HEK293 (cell line): ENCODE results near the gene DDB1.

Experiments
- SCRT1 ChIP-seq: fragments of 450-650 bp; formaldehyde crosslinking; IDR thresholded peaks from 2 replicates; pipeline ENCODE4 v1.5.1; 2016; ENCODE audit warnings: missing biosample characterization, missing genetic modification characterization, borderline replicate concordance
- SCRT2 ChIP-seq: fragments of 450-650 bp; formaldehyde crosslinking; IDR thresholded peaks from 2 replicates; pipeline ENCODE4 v1.5.1; 2016; ENCODE audit warnings: missing biosample characterization, missing genetic modification characterization
- SETDB1 ChIP-seq: IDR thresholded peaks from one replicate; pipeline ENCODE4 v1.6.1; 2017; ENCODE audit warnings: mild to moderate bottlenecking, low read length, moderate library complexity, mixed read lengths; ENCODE audit not compliant: insufficient read length
- ZBTB17 ChIP-seq: fragments of 450-650 bp; formaldehyde crosslinking; IDR thresholded peaks from 2 replicates; pipeline ENCODE4 v1.5.1; 2016; ENCODE audit warnings: missing biosample characterization, missing genetic modification characterization
- ZBTB7A ChIP-seq: fragments of 450-650 bp; formaldehyde crosslinking; IDR thresholded peaks from 2 replicates; pipeline ENCODE4 v1.5.1; 2016; ENCODE audit warnings: low read depth, missing biosample characterization, missing genetic modification characterization
- ZBTB8A ChIP-seq: fragments of 450-650 bp; formaldehyde crosslinking; IDR thresholded peaks from 2 replicates; pipeline ENCODE4 v1.5.1; 2016; ENCODE audit warnings: missing biosample characterization, missing genetic modification characterization
- ZFP37 ChIP-seq: fragments of 450-650 bp; formaldehyde crosslinking; IDR thresholded peaks from 2 replicates; pipeline ENCODE4 v1.5.1; 2016; ENCODE audit warnings: missing biosample characterization, missing genetic modification characterization
- ZFP41 ChIP-seq: fragments of 450-650 bp; formaldehyde crosslinking; IDR thresholded peaks from 2 replicates; pipeline ENCODE4 v1.5.1; 2016; ENCODE audit warnings: missing biosample characterization, missing genetic modification characterization, borderline replicate concordance
- ZFP69B ChIP-seq: fragments of 450-650 bp; formaldehyde crosslinking; IDR thresholded peaks from 2 replicates; pipeline ENCODE4 v1.5.1; 2016; ENCODE audit warnings: missing biosample characterization, missing genetic modification characterization
- ZNF184 ChIP-seq: fragments of 450-650 bp; IDR thresholded peaks from 2 replicates; pipeline ENCODE4 v1.5.1; 2018; ENCODE audit warnings: missing biosample characterization, mild to moderate bottlenecking, missing genetic modification characterization
- ZNF324 ChIP-seq: fragments of 450-650 bp; formaldehyde crosslinking; IDR thresholded peaks from 2 replicates; pipeline ENCODE4 v1.5.1; 2016; ENCODE audit warnings: missing biosample characterization, missing genetic modification characterization
- ZNF335 ChIP-seq: fragments of 450-650 bp; formaldehyde crosslinking; conservative IDR thresholded peaks from 2 replicates; pipeline ENCODE4 v1.5.1; 2016; ENCODE audit warnings: missing biosample characterization, missing genetic modification characterization
- ZNF426 ChIP-seq: fragments of 450-650 bp; formaldehyde crosslinking; IDR thresholded peaks from 2 replicates; pipeline ENCODE4 v1.5.1; 2017; ENCODE audit warnings: missing biosample characterization, missing genetic modification characterization, mild to moderate bottlenecking, inconsistent platforms, moderate library complexity
- ZNF624 ChIP-seq: fragments of 450-650 bp; formaldehyde crosslinking; IDR thresholded peaks from 2 replicates; pipeline ENCODE4 v1.5.1; 2017; ENCODE audit warnings: missing biosample characterization, missing genetic modification characterization
- ZNF629 ChIP-seq: fragments of 450-650 bp; formaldehyde crosslinking; IDR thresholded peaks from 2 replicates; pipeline ENCODE4 v1.5.1; 2017; ENCODE audit warnings: missing biosample characterization, missing genetic modification characterization
- ZNF654 ChIP-seq: fragments of 450-650 bp; formaldehyde crosslinking; IDR thresholded peaks from 2 replicates; pipeline ENCODE4 v1.5.1; 2016; ENCODE audit warnings: low read depth, missing biosample characterization, missing genetic modification characterization
- ZNF701 ChIP-seq: fragments of 450-650 bp; formaldehyde crosslinking; IDR thresholded peaks from 2 replicates; pipeline ENCODE4 v1.5.1; 2016; ENCODE audit warnings: missing biosample characterization, missing genetic modification characterization
- ZNF791 ChIP-seq: fragments of 450-650 bp; formaldehyde crosslinking; IDR thresholded peaks from 2 replicates; pipeline ENCODE4 v1.5.1; 2016; ENCODE audit warnings: missing biosample characterization, missing genetic modification characterization
- ZNF792 ChIP-seq: fragments of 450-650 bp; formaldehyde crosslinking; IDR thresholded peaks from 2 replicates; pipeline ENCODE4 v1.5.1; 2016; ENCODE audit warnings: missing biosample characterization, missing genetic modification characterization
- TF ChIP-seq, protein P1 (sequence below): fragments of 450-650 bp; formaldehyde crosslinking; IDR thresholded peaks from 2 replicates; pipeline ENCODE4 v1.5.1; 2016; ENCODE audit warnings: missing biosample characterization, missing genetic modification characterization
- TF ChIP-seq, protein P2 (sequence below): fragments of 450-650 bp; formaldehyde crosslinking; IDR thresholded peaks from 2 replicates; pipeline ENCODE4 v1.5.1; 2016; ENCODE audit warnings: missing biosample characterization, missing genetic modification characterization
- TF ChIP-seq, protein P3 (sequence below): fragments of 450-650 bp; formaldehyde crosslinking; conservative IDR thresholded peaks from 2 replicates; pipeline ENCODE4 v1.5.1; 2016; ENCODE audit warnings: low read depth, missing biosample characterization, missing genetic modification characterization
- TF ChIP-seq, protein P4 (sequence below): fragments of 450-650 bp; formaldehyde crosslinking; IDR thresholded peaks from 2 replicates; pipeline ENCODE4 v1.5.1; 2017; ENCODE audit warnings: missing biosample characterization, missing genetic modification characterization
- TF ChIP-seq, protein P5 (sequence below): fragments of 450-650 bp; formaldehyde crosslinking; IDR thresholded peaks from 2 replicates; pipeline ENCODE4 v1.5.1; 2016; ENCODE audit warnings: missing biosample characterization, missing genetic modification characterization

DDB1 gene

DNA sequence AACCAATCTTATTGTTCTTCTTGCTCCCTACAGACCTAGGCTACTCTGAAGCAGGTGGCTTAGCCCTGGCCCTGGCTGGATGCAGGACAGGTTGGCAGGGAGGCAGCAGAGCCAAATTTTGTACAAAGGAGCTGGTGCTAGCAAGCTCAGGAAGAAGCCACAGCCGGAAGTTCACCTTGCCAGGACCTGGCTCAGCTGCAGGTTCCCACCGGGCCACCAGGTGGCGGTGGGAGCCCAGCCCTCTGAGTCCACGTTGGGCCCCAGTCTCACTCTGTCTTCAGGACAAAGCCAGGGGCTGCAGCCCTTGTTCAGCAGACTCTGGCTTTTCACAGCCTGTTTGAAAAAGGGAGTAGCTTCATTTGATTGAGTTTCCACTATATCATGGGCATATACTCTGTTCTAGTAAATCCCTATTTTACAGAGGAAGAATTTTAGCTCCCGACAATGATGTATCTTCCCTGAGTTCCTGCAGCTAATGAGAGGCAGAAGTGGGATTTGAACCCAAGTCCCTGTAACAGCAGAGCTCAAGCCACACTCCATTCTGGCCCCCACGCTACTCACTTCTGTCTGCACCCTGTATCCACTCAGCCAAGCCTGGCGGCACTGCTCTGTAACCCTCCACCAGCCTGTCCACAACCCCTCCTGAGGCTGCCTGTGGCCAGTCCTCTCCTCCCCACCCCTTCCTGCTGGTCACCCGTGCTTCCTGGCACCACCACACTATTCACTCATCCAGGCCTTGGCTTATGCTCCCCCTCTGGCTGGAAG is 3.4 kb upstream of the DDB1 start (continued):
- TF ChIP-seq, protein P1, sequence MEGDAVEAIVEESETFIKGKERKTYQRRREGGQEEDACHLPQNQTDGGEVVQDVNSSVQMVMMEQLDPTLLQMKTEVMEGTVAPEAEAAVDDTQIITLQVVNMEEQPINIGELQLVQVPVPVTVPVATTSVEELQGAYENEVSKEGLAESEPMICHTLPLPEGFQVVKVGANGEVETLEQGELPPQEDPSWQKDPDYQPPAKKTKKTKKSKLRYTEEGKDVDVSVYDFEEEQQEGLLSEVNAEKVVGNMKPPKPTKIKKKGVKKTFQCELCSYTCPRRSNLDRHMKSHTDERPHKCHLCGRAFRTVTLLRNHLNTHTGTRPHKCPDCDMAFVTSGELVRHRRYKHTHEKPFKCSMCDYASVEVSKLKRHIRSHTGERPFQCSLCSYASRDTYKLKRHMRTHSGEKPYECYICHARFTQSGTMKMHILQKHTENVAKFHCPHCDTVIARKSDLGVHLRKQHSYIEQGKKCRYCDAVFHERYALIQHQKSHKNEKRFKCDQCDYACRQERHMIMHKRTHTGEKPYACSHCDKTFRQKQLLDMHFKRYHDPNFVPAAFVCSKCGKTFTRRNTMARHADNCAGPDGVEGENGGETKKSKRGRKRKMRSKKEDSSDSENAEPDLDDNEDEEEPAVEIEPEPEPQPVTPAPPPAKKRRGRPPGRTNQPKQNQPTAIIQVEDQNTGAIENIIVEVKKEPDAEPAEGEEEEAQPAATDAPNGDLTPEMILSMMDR (tag by site-specific recombination), result peak; percentile 82
- no peak for TF ChIP-seq ZBTB8A
- peak; percentile 61 for TF ChIP-seq ZNF654 (tag by site-specific recombination)
- TF ChIP-seq, protein P2, sequence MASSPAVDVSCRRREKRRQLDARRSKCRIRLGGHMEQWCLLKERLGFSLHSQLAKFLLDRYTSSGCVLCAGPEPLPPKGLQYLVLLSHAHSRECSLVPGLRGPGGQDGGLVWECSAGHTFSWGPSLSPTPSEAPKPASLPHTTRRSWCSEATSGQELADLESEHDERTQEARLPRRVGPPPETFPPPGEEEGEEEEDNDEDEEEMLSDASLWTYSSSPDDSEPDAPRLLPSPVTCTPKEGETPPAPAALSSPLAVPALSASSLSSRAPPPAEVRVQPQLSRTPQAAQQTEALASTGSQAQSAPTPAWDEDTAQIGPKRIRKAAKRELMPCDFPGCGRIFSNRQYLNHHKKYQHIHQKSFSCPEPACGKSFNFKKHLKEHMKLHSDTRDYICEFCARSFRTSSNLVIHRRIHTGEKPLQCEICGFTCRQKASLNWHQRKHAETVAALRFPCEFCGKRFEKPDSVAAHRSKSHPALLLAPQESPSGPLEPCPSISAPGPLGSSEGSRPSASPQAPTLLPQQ (tag by site-specific recombination), result peak; percentile 40; the same call in 1 of the 2 replicates
- 0 out of 2 replicates have a peak, but pooled peaks have one; percentile 18 for TF ChIP-seq ZNF335 (tag by site-specific recombination)
- TF ChIP-seq ZNF426 (tag by site-specific recombination), result no peak
- TF ChIP-seq ZNF791 (tag by site-specific recombination), result no peak
- TF ChIP-seq, protein P3, sequence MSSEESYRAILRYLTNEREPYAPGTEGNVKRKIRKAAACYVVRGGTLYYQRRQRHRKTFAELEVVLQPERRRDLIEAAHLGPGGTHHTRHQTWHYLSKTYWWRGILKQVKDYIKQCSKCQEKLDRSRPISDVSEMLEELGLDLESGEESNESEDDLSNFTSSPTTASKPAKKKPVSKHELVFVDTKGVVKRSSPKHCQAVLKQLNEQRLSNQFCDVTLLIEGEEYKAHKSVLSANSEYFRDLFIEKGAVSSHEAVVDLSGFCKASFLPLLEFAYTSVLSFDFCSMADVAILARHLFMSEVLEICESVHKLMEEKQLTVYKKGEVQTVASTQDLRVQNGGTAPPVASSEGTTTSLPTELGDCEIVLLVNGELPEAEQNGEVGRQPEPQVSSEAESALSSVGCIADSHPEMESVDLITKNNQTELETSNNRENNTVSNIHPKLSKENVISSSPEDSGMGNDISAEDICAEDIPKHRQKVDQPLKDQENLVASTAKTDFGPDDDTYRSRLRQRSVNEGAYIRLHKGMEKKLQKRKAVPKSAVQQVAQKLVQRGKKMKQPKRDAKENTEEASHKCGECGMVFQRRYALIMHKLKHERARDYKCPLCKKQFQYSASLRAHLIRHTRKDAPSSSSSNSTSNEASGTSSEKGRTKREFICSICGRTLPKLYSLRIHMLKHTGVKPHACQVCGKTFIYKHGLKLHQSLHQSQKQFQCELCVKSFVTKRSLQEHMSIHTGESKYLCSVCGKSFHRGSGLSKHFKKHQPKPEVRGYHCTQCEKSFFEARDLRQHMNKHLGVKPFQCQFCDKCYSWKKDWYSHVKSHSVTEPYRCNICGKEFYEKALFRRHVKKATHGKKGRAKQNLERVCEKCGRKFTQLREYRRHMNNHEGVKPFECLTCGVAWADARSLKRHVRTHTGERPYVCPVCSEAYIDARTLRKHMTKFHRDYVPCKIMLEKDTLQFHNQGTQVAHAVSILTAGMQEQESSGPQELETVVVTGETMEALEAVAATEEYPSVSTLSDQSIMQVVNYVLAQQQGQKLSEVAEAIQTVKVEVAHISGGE (tag by site-specific recombination), result peak; percentile 35; the same call in 1 of the 2 replicates
- TF ChIP-seq ZBTB17 (tag by site-specific recombination), result peak; percentile 36; the same call in 1 of the 2 replicates
- TF ChIP-seq ZFP37, result no peak
- no peak for TF ChIP-seq ZNF629
- no peak for TF ChIP-seq ZBTB7A (tag by site-specific recombination)
- TF ChIP-seq SETDB1, result no peak
- TF ChIP-seq SCRT2 (tag by site-specific recombination), result no peak
- TF ChIP-seq ZNF624, result no peak
- TF ChIP-seq ZNF792 (tag by site-specific recombination), result no peak
- TF ChIP-seq ZNF184 (tag by site-specific recombination), result no peak
- TF ChIP-seq, protein P4, sequence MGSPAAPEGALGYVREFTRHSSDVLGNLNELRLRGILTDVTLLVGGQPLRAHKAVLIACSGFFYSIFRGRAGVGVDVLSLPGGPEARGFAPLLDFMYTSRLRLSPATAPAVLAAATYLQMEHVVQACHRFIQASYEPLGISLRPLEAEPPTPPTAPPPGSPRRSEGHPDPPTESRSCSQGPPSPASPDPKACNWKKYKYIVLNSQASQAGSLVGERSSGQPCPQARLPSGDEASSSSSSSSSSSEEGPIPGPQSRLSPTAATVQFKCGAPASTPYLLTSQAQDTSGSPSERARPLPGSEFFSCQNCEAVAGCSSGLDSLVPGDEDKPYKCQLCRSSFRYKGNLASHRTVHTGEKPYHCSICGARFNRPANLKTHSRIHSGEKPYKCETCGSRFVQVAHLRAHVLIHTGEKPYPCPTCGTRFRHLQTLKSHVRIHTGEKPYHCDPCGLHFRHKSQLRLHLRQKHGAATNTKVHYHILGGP (tag by site-specific recombination), result no peak
- TF ChIP-seq, protein P5, sequence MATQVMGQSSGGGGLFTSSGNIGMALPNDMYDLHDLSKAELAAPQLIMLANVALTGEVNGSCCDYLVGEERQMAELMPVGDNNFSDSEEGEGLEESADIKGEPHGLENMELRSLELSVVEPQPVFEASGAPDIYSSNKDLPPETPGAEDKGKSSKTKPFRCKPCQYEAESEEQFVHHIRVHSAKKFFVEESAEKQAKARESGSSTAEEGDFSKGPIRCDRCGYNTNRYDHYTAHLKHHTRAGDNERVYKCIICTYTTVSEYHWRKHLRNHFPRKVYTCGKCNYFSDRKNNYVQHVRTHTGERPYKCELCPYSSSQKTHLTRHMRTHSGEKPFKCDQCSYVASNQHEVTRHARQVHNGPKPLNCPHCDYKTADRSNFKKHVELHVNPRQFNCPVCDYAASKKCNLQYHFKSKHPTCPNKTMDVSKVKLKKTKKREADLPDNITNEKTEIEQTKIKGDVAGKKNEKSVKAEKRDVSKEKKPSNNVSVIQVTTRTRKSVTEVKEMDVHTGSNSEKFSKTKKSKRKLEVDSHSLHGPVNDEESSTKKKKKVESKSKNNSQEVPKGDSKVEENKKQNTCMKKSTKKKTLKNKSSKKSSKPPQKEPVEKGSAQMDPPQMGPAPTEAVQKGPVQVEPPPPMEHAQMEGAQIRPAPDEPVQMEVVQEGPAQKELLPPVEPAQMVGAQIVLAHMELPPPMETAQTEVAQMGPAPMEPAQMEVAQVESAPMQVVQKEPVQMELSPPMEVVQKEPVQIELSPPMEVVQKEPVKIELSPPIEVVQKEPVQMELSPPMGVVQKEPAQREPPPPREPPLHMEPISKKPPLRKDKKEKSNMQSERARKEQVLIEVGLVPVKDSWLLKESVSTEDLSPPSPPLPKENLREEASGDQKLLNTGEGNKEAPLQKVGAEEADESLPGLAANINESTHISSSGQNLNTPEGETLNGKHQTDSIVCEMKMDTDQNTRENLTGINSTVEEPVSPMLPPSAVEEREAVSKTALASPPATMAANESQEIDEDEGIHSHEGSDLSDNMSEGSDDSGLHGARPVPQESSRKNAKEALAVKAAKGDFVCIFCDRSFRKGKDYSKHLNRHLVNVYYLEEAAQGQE, result no peak
- no peak for TF ChIP-seq ZFP41 (tag by site-specific recombination)
- peak; percentile 50; the same call in 1 of the 2 replicates for TF ChIP-seq ZFP69B (tag by site-specific recombination)
- no peak for TF ChIP-seq ZNF701
- no peak for TF ChIP-seq SCRT1 (tag by site-specific recombination)
- TF ChIP-seq ZNF324, result no peak
